K562 (cell line): ENCODE data around the gene TMEM147. TPM values are rescaled to one million over a fixed set of nuclear protein-coding genes. Genes with fewer than 3 reads are reported as not detected.

Source experiments
- CEBPG ChIP-seq, 3 experiments: fragments of 200-800 bp in 1 of 3; sonication (Bioruptor generic) in 1 of 3; sonication (generic) in 1 of 3; formaldehyde crosslinking in 1 of 3; IDR thresholded peaks in 2 of 3; conservative IDR thresholded peaks in 1 of 3; 2 replicates each; pipeline versions ENCODE4 v1.6.1 to v1.8.0; 2016 to 2022; ENCODE audit warnings: missing compliant biosample characterization in 2 of 3, missing genetic modification characterization in 2 of 3, mild to moderate bottlenecking in 1 of 3, missing genetic modification reagents in 1 of 3
- CHD4 ChIP-seq: fragments of 200-600 bp; sonication (generic); IDR thresholded peaks from 3 replicates; pipeline ENCODE4 v1.6.1; 2012; ENCODE audit warnings: low read depth, mild to moderate bottlenecking, mixed read lengths, low read length, inconsistent platforms; ENCODE audit not compliant: insufficient read depth, insufficient replicate concordance, poor library complexity, severe bottlenecking
- EHMT2 ChIP-seq: fragments of 450-650 bp; IDR thresholded peaks from 2 replicates; pipeline ENCODE4 v1.6.1; 2018; ENCODE audit warnings: antibody characterized with exemption
- EP300 ChIP-seq: IDR thresholded peaks from 2 replicates; pipeline ENCODE4 v1.6.1; 2012; ENCODE audit warnings: low read length, improper control_type of control experiment
- ESRRA ChIP-seq: fragments of 450-650 bp; IDR thresholded peaks from 2 replicates; pipeline ENCODE4 v1.6.1; 2014; ENCODE audit warnings: low read depth, mild to moderate bottlenecking, moderate library complexity, borderline replicate concordance
- ETV5 ChIP-seq: sonication (generic); formaldehyde crosslinking; IDR thresholded peaks from 2 replicates; pipeline ENCODE4 v1.4.0; 2020; ENCODE audit warnings: low read depth, mild to moderate bottlenecking, missing genetic modification reagents
- HDAC2 ChIP-seq: fragments of 450-650 bp; IDR thresholded peaks from 2 replicates; pipeline ENCODE4 v1.6.1; 2016; ENCODE audit warnings: mild to moderate bottlenecking
- HDGF ChIP-seq: fragments of 450-650 bp; IDR thresholded peaks from 2 replicates; pipeline ENCODE4 v1.6.1; 2016
- KDM2B ChIP-seq: fragments of 250-450 bp; sonication (Bioruptor Pico); IDR thresholded peaks from 2 replicates; pipeline ENCODE4 v1.8.0; 2021; ENCODE audit warnings: mild to moderate bottlenecking, moderate library complexity
- MITF ChIP-seq: IDR thresholded peaks from 2 replicates; pipeline ENCODE4 v1.6.1; 2014; ENCODE audit warnings: antibody characterized with exemption
- MXD1 ChIP-seq: fragments of 250-450 bp; sonication (Bioruptor Pico); IDR thresholded peaks from 2 replicates; pipeline ENCODE4 v1.8.0; 2021; ENCODE audit warnings: borderline replicate concordance, mild to moderate bottlenecking, moderate library complexity; ENCODE audit not compliant: poor library complexity, severe bottlenecking
- SAFB ChIP-seq: fragments of 200-400 bp; formaldehyde crosslinking; IDR thresholded peaks from 2 replicates; pipeline ENCODE4 v1.6.1; 2017; ENCODE audit warnings: low read depth, low read length, borderline replicate concordance
- SETDB1 ChIP-seq: IDR thresholded peaks from one replicate; pipeline ENCODE4 v1.6.1; 2012; ENCODE audit warnings: low read length, control low read depth, inconsistent platforms
- SREBF1 ChIP-seq: fragments of 150-350 bp; IDR thresholded peaks from 2 replicates; pipeline ENCODE4 v1.6.1; 2014; ENCODE audit warnings: antibody characterized with exemption, low read depth, low read length, borderline replicate concordance
- TOE1 ChIP-seq, 2 experiments: fragments of 450-650 bp in 1 of 2; sonication (generic) in 1 of 2; formaldehyde crosslinking in 1 of 2; IDR thresholded peaks; 2 replicates each; pipeline versions ENCODE4 v1.7.1 to v1.8.0; 2016 to 2022; ENCODE audit warnings: borderline replicate concordance in 2 of 2, mild to moderate bottlenecking in 2 of 2, antibody characterized with exemption in 1 of 2, inconsistent platforms in 1 of 2, low read depth in 1 of 2, missing genetic modification reagents in 1 of 2, moderate library complexity in 1 of 2
- ZFP91 ChIP-seq: sonication (generic); formaldehyde crosslinking; IDR thresholded peaks from 2 replicates; pipeline ENCODE4 v1.8.0; 2022; ENCODE audit warnings: mild to moderate bottlenecking, missing genetic modification reagents
- ZNF696 ChIP-seq: fragments of 250-450 bp; sonication (Bioruptor Pico); conservative IDR thresholded peaks from 2 replicates; pipeline ENCODE4 v1.4.0; 2020; ENCODE audit warnings: mild to moderate bottlenecking, moderate library complexity
- ZNF780A ChIP-seq: fragments of 250-450 bp; sonication (Bioruptor Pico); IDR thresholded peaks from 2 replicates; pipeline ENCODE4 v1.5.0; 2021; ENCODE audit warnings: mild to moderate bottlenecking
- polyA plus RNA-seq, 8 experiments: library from polyadenylated mRNA; depleted of rRNA in 4 of 8; stranded (reverse) in 5 of 8; unstranded in 3 of 8; fragments of >200 nt; fragmentation: Nextera tagmentation in 2 of 8; fragmentation: Illumina TruSeq in 1 of 8; extraction: Ambion mirVana in 2 of 8; extraction: Trizol in 1 of 8; gene quantifications; 2 replicates each; pipeline versions ENCODE4 v1.2.1 to v1.2.3, GENCODE V29; 2011 to 2014; ENCODE audit warnings: inconsistent platforms in 1 of 8, missing spikeins in 1 of 8
- total RNA-seq, 7 experiments: library from RNA; depleted of rRNA in 6 of 7; stranded (reverse); fragments of >200 nt in 6 of 7; fragmentation: Illumina TruSeq in 2 of 7; extraction: Trizol in 2 of 7; gene quantifications; 2 replicates each; pipeline versions ENCODE4 v1.2.1 to v1.2.3, GENCODE V29; 2011 to 2021; ENCODE audit warnings: low replicate concordance in 1 of 7
- TF ChIP-seq, protein P1 (sequence below): fragments of 450-650 bp; IDR thresholded peaks from 2 replicates; pipeline ENCODE4 v1.6.1; 2014; ENCODE audit warnings: low read depth, mild to moderate bottlenecking, moderate library complexity, borderline replicate concordance
- TF ChIP-seq, protein P2 (sequence below): sonication (generic); formaldehyde crosslinking; IDR thresholded peaks from 2 replicates; pipeline ENCODE4 v1.9.0; 2022; ENCODE audit warnings: mild to moderate bottlenecking, missing genetic modification reagents

The TMEM147 gene
- total and polyA plus RNA-seq, 9 of the 15 experiments (the other 6 are each of a cell fraction or from before 2014, with no cell fraction given): 73.8 to 194 (median 142) TPM

DNA sequence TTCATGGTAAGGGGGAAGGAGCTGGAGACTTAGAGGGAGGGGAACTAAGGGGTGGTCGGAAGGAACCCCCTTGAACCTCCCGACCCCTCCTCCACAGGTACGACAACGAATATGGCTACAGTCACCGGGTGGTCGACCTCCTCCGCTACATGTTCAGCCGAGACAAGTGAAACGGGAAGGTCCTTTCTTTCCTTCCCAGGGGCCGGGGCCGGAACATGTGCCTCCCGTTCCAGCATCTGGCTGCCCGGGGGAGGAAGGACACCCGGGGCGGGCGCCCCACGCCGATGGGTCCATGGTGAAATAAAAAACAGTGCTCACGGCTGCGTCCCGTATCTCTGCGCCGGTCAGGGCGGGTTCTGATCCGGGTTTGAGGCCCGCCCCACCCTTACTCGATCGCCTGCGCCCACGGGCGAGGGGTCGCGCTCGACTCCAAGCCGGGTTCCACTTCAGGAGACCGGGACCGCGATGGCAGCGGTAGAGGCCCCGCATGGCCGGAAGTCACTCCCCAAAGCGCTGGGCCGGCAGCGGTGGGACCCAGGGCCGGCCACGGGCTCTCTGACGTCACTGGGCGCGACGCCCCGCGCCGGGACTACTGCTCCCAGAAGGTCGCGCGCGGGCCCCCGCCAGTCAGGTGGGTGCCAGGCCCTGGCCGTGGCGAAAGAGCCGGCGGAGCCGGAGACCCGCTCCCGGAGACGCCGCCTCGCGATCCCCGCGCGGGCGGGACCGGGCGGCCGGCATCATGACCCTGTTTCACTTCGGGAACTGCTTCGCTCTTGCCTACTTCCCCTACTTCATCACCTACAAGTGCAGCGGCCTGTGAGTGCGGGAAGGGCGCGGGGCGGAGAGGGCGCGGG is at the start of gene TMEM147 (continued):
- TF ChIP-seq MITF (peak; percentile 53; the same call in 1 of the 2 replicates), CHD4 (no peak), CEBPG (CRISPR knock-in tag; IDR thresholded peaks at IDR 0.05) (no peak), CEBPG (tag; conservative IDR thresholded peaks at IDR 0.05 in 1 of 2, IDR thresholded peaks at IDR 0.05 in 1 of 2) (peak in 1 of 2 experiments; percentile 48; a peak in 1 of 4 replicates), EHMT2 (no peak), ETV5 (peak; percentile 84), ZFP91 (CRISPR knock-in tag) (no peak), TOE1 (IDR thresholded peaks at IDR 0.05; ENCODE audit: borderline replicate concordance) (no peak), TOE1 (CRISPR knock-in tag; IDR thresholded peaks at IDR 0.05; ENCODE audit: borderline replicate concordance, low read depth) (no peak), ZNF696 (CRISPR knock-in tag) (no peak), SETDB1 (no peak), MXD1 (CRISPR knock-in tag) (peak; percentile 52), ZNF780A (CRISPR knock-in tag) (no peak), SAFB (peak; percentile 41; the same call in 1 of the 2 replicates), HDAC2 (peak; percentile 25), KDM2B (peak; percentile 4; the same call in 1 of the 2 replicates), HDGF (no peak), EP300 (no peak; the same call in 1 of the 2 replicates), ESRRA (peak; percentile 59), SREBF1 (peak; percentile 49; the same call in 1 of the 2 replicates)
- TF ChIP-seq, protein P1, sequence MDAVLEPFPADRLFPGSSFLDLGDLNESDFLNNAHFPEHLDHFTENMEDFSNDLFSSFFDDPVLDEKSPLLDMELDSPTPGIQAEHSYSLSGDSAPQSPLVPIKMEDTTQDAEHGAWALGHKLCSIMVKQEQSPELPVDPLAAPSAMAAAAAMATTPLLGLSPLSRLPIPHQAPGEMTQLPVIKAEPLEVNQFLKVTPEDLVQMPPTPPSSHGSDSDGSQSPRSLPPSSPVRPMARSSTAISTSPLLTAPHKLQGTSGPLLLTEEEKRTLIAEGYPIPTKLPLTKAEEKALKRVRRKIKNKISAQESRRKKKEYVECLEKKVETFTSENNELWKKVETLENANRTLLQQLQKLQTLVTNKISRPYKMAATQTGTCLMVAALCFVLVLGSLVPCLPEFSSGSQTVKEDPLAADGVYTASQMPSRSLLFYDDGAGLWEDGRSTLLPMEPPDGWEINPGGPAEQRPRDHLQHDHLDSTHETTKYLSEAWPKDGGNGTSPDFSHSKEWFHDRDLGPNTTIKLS: peak; percentile 83
- TF ChIP-seq, protein P2, sequence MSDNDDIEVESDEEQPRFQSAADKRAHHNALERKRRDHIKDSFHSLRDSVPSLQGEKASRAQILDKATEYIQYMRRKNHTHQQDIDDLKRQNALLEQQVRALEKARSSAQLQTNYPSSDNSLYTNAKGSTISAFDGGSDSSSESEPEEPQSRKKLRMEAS: peak; percentile 52; the same call in 1 of the 2 replicates
